HepG2 (cell line): Measurements from ENCODE around the gene HNRNPF. TPM values are rescaled to one million over a fixed set of nuclear protein-coding genes. Genes with fewer than 3 reads are reported as not detected.
A peak's percentile ranks its signal among the peaks of the same experiment; 100 is the strongest.

Source experiments
- ATAD3A ChIP-seq: sonication (generic); formaldehyde crosslinking; IDR thresholded peaks from 2 replicates; pipeline ENCODE4 v1.4.0; 2020; ENCODE audit warnings: missing genetic modification reagents
- ESRRA ChIP-seq: sonication (generic); formaldehyde crosslinking; IDR thresholded peaks from 2 replicates; pipeline ENCODE4 v1.5.1; 2020; ENCODE audit warnings: mild to moderate bottlenecking, low read depth, missing genetic modification reagents
- ETV6 ChIP-seq: sonication (generic); formaldehyde crosslinking; conservative IDR thresholded peaks from 2 replicates; pipeline ENCODE4 v1.4.0; 2020; ENCODE audit warnings: missing genetic modification reagents
- KAT7 ChIP-seq: IDR thresholded peaks from 2 replicates; pipeline ENCODE4 v1.6.1; 2018; ENCODE audit warnings: borderline replicate concordance, missing compliant biosample characterization
- LCORL ChIP-seq, 2 experiments: fragments of 450-650 bp in 1 of 2; sonication (generic) in 1 of 2; formaldehyde crosslinking in 1 of 2; IDR thresholded peaks; 2 replicates each; pipeline versions ENCODE4 v1.5.0 to v1.6.1; 2017 to 2020; ENCODE audit warnings: antibody characterized with exemption in 1 of 2, missing genetic modification reagents in 1 of 2
- NKX3-1 ChIP-seq: sonication (generic); formaldehyde crosslinking; IDR thresholded peaks from 2 replicates; pipeline ENCODE4 v1.5.0; 2020; ENCODE audit warnings: missing genetic modification reagents
- PHB2 ChIP-seq: fragments of 450-650 bp; IDR thresholded peaks from 2 replicates; pipeline ENCODE4 v1.6.1; 2018; ENCODE audit not compliant: partially characterized antibody
- POLR2A ChIP-seq, 2 experiments: IDR thresholded peaks; 2 replicates each; pipeline ENCODE4 v1.6.1; 2011; ENCODE audit warnings: low read depth in 2 of 2, low read length in 2 of 2, mild to moderate bottlenecking in 1 of 2, moderate library complexity in 1 of 2; ENCODE audit not compliant: insufficient read depth in 1 of 2
- THAP11 ChIP-seq: IDR thresholded peaks from 2 replicates; pipeline ENCODE4 v1.6.1; 2016; ENCODE audit warnings: missing biosample characterization, missing genetic modification reagents
- ZFAT ChIP-seq: sonication (generic); formaldehyde crosslinking; conservative IDR thresholded peaks from 2 replicates; pipeline ENCODE4 v1.8.1; 2023; ENCODE audit warnings: missing genetic modification reagents, inconsistent platforms
- ZFYVE20 ChIP-seq: sonication (generic); formaldehyde crosslinking; IDR thresholded peaks from 2 replicates; pipeline ENCODE4 v1.8.0; 2023; ENCODE audit warnings: low read depth, mild to moderate bottlenecking, moderate library complexity, missing genetic modification reagents, borderline replicate concordance
- ZNF205 ChIP-seq: IDR thresholded peaks from 2 replicates; pipeline ENCODE4 v1.6.1; 2018; ENCODE audit warnings: missing biosample characterization, missing genetic modification reagents
- ZNF556 ChIP-seq: sonication (generic); formaldehyde crosslinking; IDR thresholded peaks from 2 replicates; pipeline ENCODE4 v1.4.0; 2020; ENCODE audit warnings: mild to moderate bottlenecking, missing genetic modification reagents, borderline replicate concordance
- ZNF563 ChIP-seq: sonication (generic); formaldehyde crosslinking; IDR thresholded peaks from 2 replicates; pipeline ENCODE4 v1.8.0; 2022; ENCODE audit warnings: mild to moderate bottlenecking, moderate library complexity, missing genetic modification reagents
- ZNF614 ChIP-seq: IDR thresholded peaks from 2 replicates; pipeline ENCODE4 v1.6.1; 2018; ENCODE audit warnings: missing biosample characterization, missing genetic modification reagents, inconsistent platforms, borderline replicate concordance
- ZNF740 ChIP-seq: sonication (generic); formaldehyde crosslinking; IDR thresholded peaks from 2 replicates; pipeline ENCODE4 v1.4.0; 2020; ENCODE audit warnings: missing genetic modification reagents
- ZXDC ChIP-seq: sonication (generic); formaldehyde crosslinking; IDR thresholded peaks from 2 replicates; pipeline ENCODE4 v1.5.0; 2020; ENCODE audit warnings: mild to moderate bottlenecking, missing genetic modification reagents
- ZZZ3 ChIP-seq: sonication (generic); formaldehyde crosslinking; IDR thresholded peaks from 2 replicates; pipeline ENCODE4 v1.4.0; 2020; ENCODE audit warnings: missing genetic modification reagents, mild to moderate bottlenecking, borderline replicate concordance
- polyA plus RNA-seq, 8 experiments: library from polyadenylated mRNA; depleted of rRNA in 3 of 8; stranded (reverse) in 7 of 8; unstranded in 1 of 8; fragments of >200 nt; fragmentation: Illumina TruSeq in 4 of 8; extraction: Trizol in 4 of 8; gene quantifications; 2 replicates each; pipeline versions ENCODE4 v1.2.1 to v1.2.3, GENCODE V29; 2011 to 2016; ENCODE audit warnings: low read depth in 4 of 8, missing spikeins in 1 of 8, mixed read lengths in 1 of 8; ENCODE audit not compliant: insufficient read depth in 1 of 8
- total RNA-seq, 5 experiments: library from RNA; depleted of rRNA; stranded (reverse); fragments of >200 nt; fragmentation: Illumina TruSeq; extraction: Trizol; gene quantifications; 2 replicates each; pipeline ENCODE4 v1.2.3, GENCODE V29; 2016; ENCODE audit warnings: low read depth in 1 of 5
- TF ChIP-seq, protein P1 (sequence below): sonication (generic); formaldehyde crosslinking; IDR thresholded peaks from 2 replicates; pipeline ENCODE4 v1.5.1; 2020; ENCODE audit warnings: mild to moderate bottlenecking, missing genetic modification reagents, moderate library complexity
- TF ChIP-seq, protein P2 (sequence below): sonication (generic); formaldehyde crosslinking; IDR thresholded peaks from 2 replicates; pipeline ENCODE4 v1.8.0; 2023; ENCODE audit warnings: mild to moderate bottlenecking, missing genetic modification reagents

HNRNPF gene
- total and polyA plus RNA-seq, 2 of the 13 experiments (the other 11 are each of a cell fraction or from before 2014, with no cell fraction given), result 166 to 308 TPM

DNA sequence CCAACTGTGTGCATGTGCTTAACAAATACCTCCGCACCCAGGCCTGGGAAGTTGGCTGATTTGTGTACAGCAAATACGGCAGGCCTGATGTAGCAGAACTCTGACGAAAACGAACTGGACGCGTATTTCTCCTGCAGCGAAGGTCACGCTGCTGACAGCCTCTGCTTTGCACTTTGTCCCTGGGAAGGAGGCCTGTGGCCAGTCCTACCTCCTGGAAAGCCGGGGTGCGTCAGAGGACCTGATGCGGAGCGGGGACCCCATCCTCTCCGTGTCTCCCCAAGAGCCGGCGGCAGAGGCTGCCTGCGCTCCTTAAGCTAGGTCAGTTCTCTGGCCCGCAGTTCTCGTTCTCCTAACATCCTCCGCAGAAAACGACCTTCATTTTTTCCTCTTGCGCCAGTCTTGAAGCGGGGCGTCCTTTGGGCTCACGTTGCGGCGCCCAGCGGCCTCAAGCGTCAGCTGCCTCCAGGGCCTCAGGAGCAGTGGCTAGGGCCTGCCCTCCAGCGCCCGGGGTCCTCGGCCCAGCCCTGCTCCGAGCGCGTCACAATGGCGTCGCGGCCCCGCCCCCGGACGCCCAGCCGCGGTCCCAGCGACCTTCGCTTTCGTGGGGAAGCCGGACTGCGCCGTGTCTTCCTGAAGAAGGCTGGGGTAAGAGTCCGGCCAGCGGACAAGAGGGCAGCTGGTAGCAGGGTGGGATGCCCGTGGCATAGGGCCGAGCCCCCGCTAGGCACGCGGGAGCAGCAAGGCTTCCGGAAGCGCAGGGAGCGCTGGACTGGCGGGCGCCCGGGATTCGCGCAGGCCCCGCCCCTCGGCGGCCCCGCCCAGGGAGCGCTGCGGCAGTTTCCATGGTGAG lies 27.5 kb upstream of the HNRNPF start, which contains the start of gene ZNF487 (continued):
- TF ChIP-seq ZXDC (CRISPR knock-in tag) (peak; percentile 86; the same call in 1 of the 2 replicates), NKX3-1 (no peak), KAT7 (CRISPR knock-in tag) (peak; percentile 77), ZFYVE20 (CRISPR knock-in tag) (0 out of 2 replicates have a peak, but pooled peaks have one; percentile 22), ZNF740 (no peak), LCORL (IDR thresholded peaks at IDR 0.05) (no peak), LCORL (CRISPR knock-in tag; IDR thresholded peaks at IDR 0.05) (peak; percentile 45), PHB2 (no peak), ESRRA (CRISPR knock-in tag) (peak; percentile 83), ZNF563 (CRISPR knock-in tag) (peak; percentile 76), POLR2A (IDR thresholded peaks at IDR 0.05; ENCODE audit: insufficient read depth in 1 of 2, low read depth in 2 of 2, low read length in 2 of 2) (peak; percentile 88 to 89), THAP11 (CRISPR knock-in tag) (peak; percentile 67), ETV6 (CRISPR knock-in tag) (peak; percentile 78), ZNF556 (CRISPR knock-in tag) (peak; percentile 51; the same call in 1 of the 2 replicates), ZZZ3 (CRISPR knock-in tag) (0 out of 2 replicates have a peak, but pooled peaks have one; percentile 36), ZNF614 (CRISPR knock-in tag) (peak; percentile 60; the same call in 1 of the 2 replicates), ZFAT (0 out of 2 replicates have a peak, but pooled peaks have one; percentile 73), ATAD3A (CRISPR knock-in tag) (no peak), ZNF205 (peak; percentile 82; the same call in 1 of the 2 replicates)
- TF ChIP-seq, protein P1, sequence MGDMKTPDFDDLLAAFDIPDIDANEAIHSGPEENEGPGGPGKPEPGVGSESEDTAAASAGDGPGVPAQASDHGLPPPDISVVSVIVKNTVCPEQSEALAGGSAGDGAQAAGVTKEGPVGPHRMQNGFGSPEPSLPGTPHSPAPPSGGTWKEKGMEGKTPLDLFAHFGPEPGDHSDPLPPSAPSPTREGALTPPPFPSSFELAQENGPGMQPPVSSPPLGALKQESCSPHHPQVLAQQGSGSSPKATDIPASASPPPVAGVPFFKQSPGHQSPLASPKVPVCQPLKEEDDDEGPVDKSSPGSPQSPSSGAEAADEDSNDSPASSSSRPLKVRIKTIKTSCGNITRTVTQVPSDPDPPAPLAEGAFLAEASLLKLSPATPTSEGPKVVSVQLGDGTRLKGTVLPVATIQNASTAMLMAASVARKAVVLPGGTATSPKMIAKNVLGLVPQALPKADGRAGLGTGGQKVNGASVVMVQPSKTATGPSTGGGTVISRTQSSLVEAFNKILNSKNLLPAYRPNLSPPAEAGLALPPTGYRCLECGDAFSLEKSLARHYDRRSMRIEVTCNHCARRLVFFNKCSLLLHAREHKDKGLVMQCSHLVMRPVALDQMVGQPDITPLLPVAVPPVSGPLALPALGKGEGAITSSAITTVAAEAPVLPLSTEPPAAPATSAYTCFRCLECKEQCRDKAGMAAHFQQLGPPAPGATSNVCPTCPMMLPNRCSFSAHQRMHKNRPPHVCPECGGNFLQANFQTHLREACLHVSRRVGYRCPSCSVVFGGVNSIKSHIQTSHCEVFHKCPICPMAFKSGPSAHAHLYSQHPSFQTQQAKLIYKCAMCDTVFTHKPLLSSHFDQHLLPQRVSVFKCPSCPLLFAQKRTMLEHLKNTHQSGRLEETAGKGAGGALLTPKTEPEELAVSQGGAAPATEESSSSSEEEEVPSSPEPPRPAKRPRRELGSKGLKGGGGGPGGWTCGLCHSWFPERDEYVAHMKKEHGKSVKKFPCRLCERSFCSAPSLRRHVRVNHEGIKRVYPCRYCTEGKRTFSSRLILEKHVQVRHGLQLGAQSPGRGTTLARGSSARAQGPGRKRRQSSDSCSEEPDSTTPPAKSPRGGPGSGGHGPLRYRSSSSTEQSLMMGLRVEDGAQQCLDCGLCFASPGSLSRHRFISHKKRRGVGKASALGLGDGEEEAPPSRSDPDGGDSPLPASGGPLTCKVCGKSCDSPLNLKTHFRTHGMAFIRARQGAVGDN, result peak; percentile 98
- TF ChIP-seq, protein P2, sequence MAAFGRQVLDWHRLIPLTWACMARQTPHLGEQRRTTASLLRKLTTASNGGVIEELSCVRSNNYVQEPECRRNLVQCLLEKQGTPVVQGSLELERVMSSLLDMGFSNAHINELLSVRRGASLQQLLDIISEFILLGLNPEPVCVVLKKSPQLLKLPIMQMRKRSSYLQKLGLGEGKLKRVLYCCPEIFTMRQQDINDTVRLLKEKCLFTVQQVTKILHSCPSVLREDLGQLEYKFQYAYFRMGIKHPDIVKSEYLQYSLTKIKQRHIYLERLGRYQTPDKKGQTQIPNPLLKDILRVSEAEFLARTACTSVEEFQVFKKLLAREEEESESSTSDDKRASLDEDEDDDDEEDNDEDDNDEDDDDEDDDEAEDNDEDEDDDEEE, result no peak; the same call in 1 of the 2 replicates
